ENCODE results near the gene IL1RAPL2.
"Not testable (repeated sequence)": the region's sequence is repeated elsewhere in the genome, so short reads cannot be mapped to it uniquely, and the experiment has no call there.

Gene IL1RAPL2

GRCh38 chrX:104854790-104855340, 288.9 kb downstream of the IL1RAPL2 start:
- no peak for DNase-seq (ENCODE audit: low read depth)

GRCh38 chrX:104863466-104863865, 297.5 kb downstream of the IL1RAPL2 start:
- DNase-seq (ENCODE audit: low read depth) = no peak

- DNase-seq (ENCODE audit: low read depth) = no peak
Observed at GRCh38 chrX:104864296-104864695, 298.3 kb downstream of the IL1RAPL2 start.

- DNase-seq (ENCODE audit: low read depth) = no peak
Observed at GRCh38 chrX:104877504-104877903, 311.5 kb downstream of the IL1RAPL2 start.

GRCh38 chrX:104902070-104902469, 336.1 kb downstream of the IL1RAPL2 start:
- no peak for DNase-seq (ENCODE audit: low read depth)

GRCh38 chrX:104909694-104910093, 343.7 kb downstream of the IL1RAPL2 start:
- DNase-seq (ENCODE audit: low read depth) = not testable (repeated sequence)

GRCh38 chrX:104913348-104913747, 347.3 kb downstream of the IL1RAPL2 start:
- no peak for DNase-seq (ENCODE audit: low read depth)

GRCh38 chrX:104914686-104915085, 348.7 kb downstream of the IL1RAPL2 start:
- not testable (repeated sequence) for DNase-seq (ENCODE audit: low read depth)

GRCh38 chrX:104918122-104918521, 352.1 kb downstream of the IL1RAPL2 start:
- no peak for DNase-seq (ENCODE audit: low read depth)

GRCh38 chrX:104921584-104922205, 355.7 kb downstream of the IL1RAPL2 start:
- no peak for DNase-seq (ENCODE audit: low read depth)

GRCh38 chrX:104922206-104922621, 356.2 kb downstream of the IL1RAPL2 start:
- DNase-seq (ENCODE audit: low read depth) = peak; percentile 61

- no peak for DNase-seq (ENCODE audit: low read depth)
Observed at GRCh38 chrX:104929324-104929723, 363.3 kb downstream of the IL1RAPL2 start.

- DNase-seq (ENCODE audit: low read depth) = no peak
Observed at GRCh38 chrX:104935581-104935980, 369.6 kb downstream of the IL1RAPL2 start.

- no peak for DNase-seq (ENCODE audit: low read depth)
Observed at GRCh38 chrX:104953251-104953650, 387.3 kb downstream of the IL1RAPL2 start.

GRCh38 chrX:104961926-104962325, 395.9 kb downstream of the IL1RAPL2 start:
- DNase-seq (ENCODE audit: low read depth) = no peak

GRCh38 chrX:104968241-104968640, 402.2 kb downstream of the IL1RAPL2 start:
- DNase-seq (ENCODE audit: low read depth) = no peak

GRCh38 chrX:104972737-104973136, 406.7 kb downstream of the IL1RAPL2 start:
- no peak for DNase-seq (ENCODE audit: low read depth)

- no peak for DNase-seq (ENCODE audit: low read depth)
Observed at GRCh38 chrX:104987063-104987462, 421.1 kb downstream of the IL1RAPL2 start.

- DNase-seq (ENCODE audit: low read depth) = no peak
Observed at GRCh38 chrX:104988038-104988437, 422.0 kb downstream of the IL1RAPL2 start.

- DNase-seq (ENCODE audit: low read depth) = no peak
Observed at GRCh38 chrX:104995546-104995945, 429.5 kb downstream of the IL1RAPL2 start.

- no peak for DNase-seq (ENCODE audit: low read depth)
Observed at GRCh38 chrX:105006103-105006502, 440.1 kb downstream of the IL1RAPL2 start.

- DNase-seq (ENCODE audit: low read depth) = no peak
Observed at GRCh38 chrX:105006996-105007395, 441.0 kb downstream of the IL1RAPL2 start.

GRCh38 chrX:105013719-105014118, 447.7 kb downstream of the IL1RAPL2 start:
- no peak for DNase-seq (ENCODE audit: low read depth)

GRCh38 chrX:105017641-105018040, 451.6 kb downstream of the IL1RAPL2 start:
- no peak for DNase-seq (ENCODE audit: low read depth)
